Kidney epithelial cell (primary cell): ENCODE measurements around the gene GPC6. TPM values are rescaled to one million over a fixed set of nuclear protein-coding genes. Genes with fewer than 3 reads are reported as not detected.

Experiments
- DNase-seq: peaks from one replicate; pipeline ENCODE4 v3.0.0-alpha.2; 2010; ENCODE audit warnings: low read depth
- H3K27me3 ChIP-seq: 2 replicates; pipeline ENCODE4 v1.6.0; 2011; ENCODE audit warnings: low read length; ENCODE audit not compliant: control insufficient read depth, insufficient read depth
- H3K36me3 ChIP-seq: 2 replicates; pipeline ENCODE4 v1.5.1; 2011; ENCODE audit warnings: low read length; ENCODE audit not compliant: control insufficient read depth, insufficient read depth
- H3K4me3 ChIP-seq: 2 replicates; pipeline ENCODE4 v1.5.1; 2011; ENCODE audit warnings: low read depth, mild to moderate bottlenecking, control low read depth, low read length
- total RNA-seq: library from RNA; depleted of rRNA; stranded (reverse); fragments of >200 nt; gene quantifications from 2 replicates; pipeline ENCODE4 v1.2.3, GENCODE V29; 2015
- TF ChIP-seq, protein P1 (sequence below): IDR thresholded peaks from 2 replicates; pipeline ENCODE4 v1.5.1; 2011; ENCODE audit warnings: mild to moderate bottlenecking, moderate library complexity, low read length, control low read depth, inconsistent platforms; ENCODE audit not compliant: insufficient read depth, poor library complexity, severe bottlenecking

GPC6 gene
- total RNA-seq, 1 donor from 2014 or later, result 62.7 TPM

DNA sequence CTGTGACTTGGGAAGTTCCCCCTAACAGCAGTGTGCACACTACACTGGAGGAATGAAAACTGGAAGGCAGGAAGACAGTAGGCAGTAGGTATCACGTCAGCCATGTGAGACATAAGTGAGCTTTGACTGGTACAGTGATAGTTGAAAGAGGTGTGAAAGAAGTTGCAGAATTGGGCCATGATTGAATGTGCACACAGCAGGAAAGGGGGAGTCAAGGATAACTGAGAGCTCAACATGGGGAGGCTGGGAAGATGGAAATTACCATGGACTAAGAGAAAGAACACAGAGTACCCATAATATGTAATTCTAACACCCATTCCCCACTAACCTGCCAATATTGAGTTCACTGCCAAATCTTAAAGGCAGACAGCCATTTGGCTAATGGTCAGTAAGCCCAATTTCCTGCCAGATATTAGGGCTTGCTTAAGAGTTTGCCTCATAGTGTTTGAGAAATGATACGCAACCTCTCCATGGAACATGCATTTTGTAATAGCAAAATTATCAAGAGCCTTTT, 931.2 kb downstream of the GPC6 start:
- TF ChIP-seq, protein P1, sequence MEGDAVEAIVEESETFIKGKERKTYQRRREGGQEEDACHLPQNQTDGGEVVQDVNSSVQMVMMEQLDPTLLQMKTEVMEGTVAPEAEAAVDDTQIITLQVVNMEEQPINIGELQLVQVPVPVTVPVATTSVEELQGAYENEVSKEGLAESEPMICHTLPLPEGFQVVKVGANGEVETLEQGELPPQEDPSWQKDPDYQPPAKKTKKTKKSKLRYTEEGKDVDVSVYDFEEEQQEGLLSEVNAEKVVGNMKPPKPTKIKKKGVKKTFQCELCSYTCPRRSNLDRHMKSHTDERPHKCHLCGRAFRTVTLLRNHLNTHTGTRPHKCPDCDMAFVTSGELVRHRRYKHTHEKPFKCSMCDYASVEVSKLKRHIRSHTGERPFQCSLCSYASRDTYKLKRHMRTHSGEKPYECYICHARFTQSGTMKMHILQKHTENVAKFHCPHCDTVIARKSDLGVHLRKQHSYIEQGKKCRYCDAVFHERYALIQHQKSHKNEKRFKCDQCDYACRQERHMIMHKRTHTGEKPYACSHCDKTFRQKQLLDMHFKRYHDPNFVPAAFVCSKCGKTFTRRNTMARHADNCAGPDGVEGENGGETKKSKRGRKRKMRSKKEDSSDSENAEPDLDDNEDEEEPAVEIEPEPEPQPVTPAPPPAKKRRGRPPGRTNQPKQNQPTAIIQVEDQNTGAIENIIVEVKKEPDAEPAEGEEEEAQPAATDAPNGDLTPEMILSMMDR, result no peak
- Histone ChIP-seq H3K4me3 (no peak overlapping the region), H3K27me3 (no peaks in the 10 kb centered on the region), H3K36me3 (no peaks in the 10 kb centered on the region)
- no peak for DNase-seq

DNA sequence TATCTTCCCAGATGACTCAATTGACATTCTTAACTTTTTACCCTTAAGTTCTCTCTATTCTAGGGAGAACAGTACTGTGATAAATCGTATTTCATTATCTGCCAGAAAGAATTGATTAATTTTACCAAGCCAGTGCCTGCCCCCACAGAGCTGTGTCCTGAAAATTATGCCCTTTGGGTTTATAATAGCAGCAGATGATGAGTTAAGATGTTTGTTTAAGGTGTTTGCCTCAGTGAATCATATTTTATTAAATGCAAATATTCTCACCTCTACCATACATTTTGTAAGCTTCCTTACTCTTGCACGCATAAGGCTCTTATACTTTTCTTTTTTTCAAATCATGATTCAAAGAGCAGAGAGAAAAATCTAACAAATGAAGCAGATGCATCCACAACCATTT, 934.3 kb downstream of the GPC6 start:
- Histone ChIP-seq H3K36me3 (no peaks in the 10 kb centered on the region), H3K4me3 (no peak overlapping the region), H3K27me3 (no peaks in the 10 kb centered on the region)
- TF ChIP-seq, protein P1, result no peak
- no peak for DNase-seq

DNA sequence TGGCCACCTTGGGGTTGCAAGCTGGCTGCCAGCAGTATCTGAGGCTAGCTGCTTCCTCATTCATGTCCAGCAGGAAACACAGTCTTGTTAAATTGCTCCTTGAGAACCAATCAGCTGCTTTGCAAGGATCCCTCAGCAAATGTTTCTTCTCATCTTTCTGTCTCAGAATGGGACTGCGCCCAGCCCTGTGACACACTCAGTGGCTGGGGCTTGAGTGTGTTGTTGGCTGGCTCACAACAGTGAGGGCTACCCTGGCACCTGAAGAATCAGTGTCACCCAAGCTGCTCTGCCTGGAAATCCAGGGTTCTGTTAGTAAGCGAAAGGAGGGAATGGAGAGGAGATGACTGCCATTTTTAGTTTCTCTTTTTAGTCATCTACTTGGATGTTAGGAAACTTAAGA, 935.7 kb downstream of the GPC6 start:
- no peak for DNase-seq
- Histone ChIP-seq H3K36me3 (no peaks in the 10 kb centered on the region), H3K27me3 (no peaks in the 10 kb centered on the region), H3K4me3 (no peak overlapping the region)
- TF ChIP-seq, protein P1, result no peak

DNA sequence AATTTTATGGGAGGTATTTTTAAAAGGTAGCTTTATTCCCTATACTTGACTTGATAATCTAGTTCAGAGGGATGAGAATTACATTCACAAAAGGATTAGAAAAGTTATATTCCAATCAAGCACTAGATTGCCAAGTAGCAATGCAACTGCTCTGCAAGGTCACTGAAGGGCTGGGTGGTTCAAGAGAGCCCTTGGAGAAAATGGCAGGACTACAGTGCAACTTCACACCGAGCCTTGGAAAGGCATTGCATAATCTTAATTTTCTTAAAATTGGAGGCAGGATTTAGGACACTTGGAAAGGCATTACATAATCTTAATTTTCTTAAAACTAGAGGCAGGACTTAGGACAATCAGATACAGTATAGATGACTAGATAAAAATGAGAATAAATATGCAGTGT, 936.9 kb downstream of the GPC6 start:
- no peak for DNase-seq
- no peaks in the 10 kb centered on the region for H3K27me3 ChIP-seq
- TF ChIP-seq, protein P1, result no peak
- H3K4me3 ChIP-seq, result no peak overlapping the region
- H3K36me3 ChIP-seq, result no peaks in the 10 kb centered on the region

DNA sequence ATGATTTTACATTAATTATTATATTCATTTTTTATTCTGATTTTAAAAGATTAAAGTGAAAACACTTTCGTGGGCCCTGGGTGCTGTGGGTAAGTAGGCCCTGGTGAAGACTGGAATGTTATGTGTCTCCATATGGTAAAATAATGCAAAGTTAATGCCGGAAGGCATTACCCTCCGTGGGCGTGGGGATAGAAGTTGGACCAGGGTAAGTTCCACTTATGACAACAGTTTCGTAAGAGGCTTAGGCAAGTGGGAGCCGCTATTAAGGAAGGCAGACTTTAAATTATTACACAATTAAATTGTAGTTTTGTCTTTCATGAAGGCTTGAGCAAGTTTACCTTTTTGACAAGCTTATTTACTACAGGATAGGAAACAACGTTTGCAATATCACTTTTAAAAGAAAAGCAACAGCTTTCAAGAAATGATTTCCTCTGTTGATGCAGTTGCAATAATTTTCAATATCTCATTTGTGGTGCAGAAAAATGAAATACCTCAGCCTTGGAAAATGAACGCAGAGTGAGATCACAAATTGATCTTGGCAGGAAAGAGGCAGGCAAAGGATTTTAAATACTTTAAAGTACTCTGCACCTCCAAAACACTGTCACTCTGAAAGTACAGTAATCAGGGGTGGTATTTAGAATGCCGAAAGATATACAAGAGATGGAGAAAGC, 942.3 kb downstream of the GPC6 start:
- DNase-seq, result no peak
- no peaks in the 10 kb centered on the region for H3K36me3 ChIP-seq
- TF ChIP-seq, protein P1, result no peak
- H3K4me3 ChIP-seq, result no peak overlapping the region
- H3K27me3 ChIP-seq, result no peaks in the 10 kb centered on the region
